Stomach (tissue), 9 donors: ENCODE results near the gene TM9SF1. TPM values are rescaled to one million over a fixed set of nuclear protein-coding genes. Genes with fewer than 3 reads are reported as not detected.

Source experiments
- DNase-seq, 2 donors: peaks; one replicate each; pipeline versions ENCODE4 v3.0.0 to v3.0.0-alpha.2; 2013 to 2019
- H3K27ac ChIP-seq, 5 donors: fragments of 200-600 bp in 4 of 5; sonication (generic) in 4 of 5; one replicate each; pipeline ENCODE4 v1.5.1; 2013 to 2019; ENCODE audit warnings: mild to moderate bottlenecking in 1 of 5, moderate library complexity in 1 of 5
- H3K27me3 ChIP-seq, 3 donors: fragments of 200-600 bp; sonication (generic); one replicate each; pipeline ENCODE4 v1.5.1; 2017 to 2019; ENCODE audit warnings: mixed run types in 1 of 3
- H3K36me3 ChIP-seq, 4 donors: fragments of 200-600 bp; sonication (generic); 1 replicate in 3 of 4; 2 replicates in 1 of 4; pipeline ENCODE4 v1.5.1; 2016 to 2019
- H3K4me1 ChIP-seq, 4 donors: fragments of 200-600 bp; sonication (generic); one replicate each; pipeline ENCODE4 v1.5.1; 2016 to 2019
- H3K4me3 ChIP-seq, 4 donors: fragments of 200-600 bp; sonication (generic) in 3 of 4; one replicate each; pipeline ENCODE4 v1.5.1; 2016 to 2019; ENCODE audit warnings: mild to moderate bottlenecking in 1 of 4
- H3K9me3 ChIP-seq, 4 donors: fragments of 200-600 bp; sonication (generic); one replicate each; pipeline ENCODE4 v1.5.1; 2016 to 2019
- EP300 ChIP-seq: sonication (generic); formaldehyde crosslinking; IDR thresholded peaks from one replicate; pipeline ENCODE4 v1.6.1; 2017; ENCODE audit warnings: antibody characterized with exemption
- POLR2A ChIP-seq, 4 donors: fragments of 450-650 bp; IDR thresholded peaks; one replicate each; pipeline ENCODE4 v1.6.1; 2016; ENCODE audit warnings: antibody characterized with exemption in 4 of 4, control low read depth in 2 of 4, mild to moderate bottlenecking in 1 of 4, moderate library complexity in 1 of 4
- POLR2AphosphoS5 ChIP-seq, 3 donors: sonication (generic); formaldehyde crosslinking; IDR thresholded peaks; one replicate each; pipeline ENCODE4 v1.6.1; 2016; ENCODE audit warnings: antibody characterized with exemption in 3 of 3
- WGBS, 5 donors: extraction: QIAGEN DNeasy Blood & Tissue Kit in 3 of 5; methylation state at CpG; one replicate each; pipeline versions ENCODE4 v1.1.5 to v1.1.7; 2013 to 2018; 5-methylcytosine and 5-hydroxymethylcytosine counted together
- intact Hi-C: fragments of 100-400 bp; cut with DNase I; formaldehyde crosslinking; loops from one replicate; pipeline ENCODE4 v1.15.1; 2023; ENCODE audit warnings: low total_unique reads
- polyA plus RNA-seq, 3 donors: library from polyadenylated mRNA; stranded (reverse); fragments of 200-250 nt; gene quantifications; one replicate each; pipeline ENCODE4 v1.2.3, GENCODE V29; 2013
- total RNA-seq, 5 donors: library from RNA; depleted of rRNA; stranded (reverse); fragments of >200 nt; gene quantifications; one replicate each; pipeline versions ENCODE4 v1.1.0 to v1.2.3, GENCODE V29; 2014 to 2016
- TF ChIP-seq, protein P1 (sequence below), 7 experiments: fragments of 450-650 bp in 4 of 7; fragments of 200-600 bp in 3 of 7; sonication (generic) in 3 of 7; IDR thresholded peaks; one replicate each; pipeline ENCODE4 v1.5.1; 2016 to 2019; ENCODE audit warnings: antibody characterized with exemption in 7 of 7, control low read depth in 2 of 7, mild to moderate bottlenecking in 1 of 7
- donor health status: healthy with polysubstance abuse.
- donor health status: Bipolar disorder and iron deficiency.
- donor health status: healthy.

The TM9SF1 gene
- total and polyA plus RNA-seq, 8 donors: 6.4 to 79.7 (median 28.8) TPM

DNA sequence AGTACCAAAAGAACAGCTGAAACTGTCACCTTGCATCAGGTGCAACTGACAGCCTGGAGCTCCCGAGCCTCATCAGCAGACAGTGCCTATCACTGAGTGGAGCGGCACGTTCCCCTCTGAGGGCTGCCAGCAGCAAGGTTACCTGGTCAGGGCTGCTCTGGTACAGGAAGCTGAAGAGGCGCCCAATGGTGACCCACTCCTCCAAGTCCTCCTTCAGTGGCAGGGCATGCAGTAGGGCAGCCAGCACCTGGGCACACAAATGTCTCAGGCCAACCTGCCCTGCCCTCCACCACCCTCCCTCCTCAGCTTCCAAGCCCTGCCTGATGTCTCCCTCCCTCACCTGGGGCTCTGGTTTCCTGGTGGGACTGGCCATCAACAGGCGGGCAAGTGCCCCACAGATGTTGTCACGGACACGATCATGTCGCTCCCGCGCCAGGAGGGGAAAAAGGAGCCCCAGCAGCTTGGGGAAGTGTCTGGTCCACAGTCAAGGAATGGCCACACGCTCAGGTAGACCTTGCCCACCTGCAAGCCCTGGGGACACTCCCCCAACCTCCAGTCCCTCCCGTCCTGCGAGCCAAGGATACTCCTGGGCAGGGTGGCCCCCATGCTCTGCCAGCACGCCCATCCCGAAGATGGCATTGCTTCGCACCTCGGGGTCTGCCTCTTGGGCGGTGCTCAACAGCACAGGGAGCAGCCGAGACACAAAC, 13.7 kb downstream of the TM9SF1 start:
- Histone ChIP-seq H3K4me3 (no peak overlapping the region), H3K9me3 (no peaks in the 10 kb centered on the region), H3K27me3 (no peaks in the 10 kb centered on the region), H3K4me1 (peaks cover 0 to 6% (median 0%) of the 10 kb centered on the region in 4 donors), H3K27ac (peak overlapping the region in 2 of 5 donors; percentile 68 to 75), H3K36me3 (peaks cover 76 to 100% (median 100%) of the 10 kb centered on the region in 4 donors)
- DNase-seq: no peak
- TF ChIP-seq, protein P1, sequence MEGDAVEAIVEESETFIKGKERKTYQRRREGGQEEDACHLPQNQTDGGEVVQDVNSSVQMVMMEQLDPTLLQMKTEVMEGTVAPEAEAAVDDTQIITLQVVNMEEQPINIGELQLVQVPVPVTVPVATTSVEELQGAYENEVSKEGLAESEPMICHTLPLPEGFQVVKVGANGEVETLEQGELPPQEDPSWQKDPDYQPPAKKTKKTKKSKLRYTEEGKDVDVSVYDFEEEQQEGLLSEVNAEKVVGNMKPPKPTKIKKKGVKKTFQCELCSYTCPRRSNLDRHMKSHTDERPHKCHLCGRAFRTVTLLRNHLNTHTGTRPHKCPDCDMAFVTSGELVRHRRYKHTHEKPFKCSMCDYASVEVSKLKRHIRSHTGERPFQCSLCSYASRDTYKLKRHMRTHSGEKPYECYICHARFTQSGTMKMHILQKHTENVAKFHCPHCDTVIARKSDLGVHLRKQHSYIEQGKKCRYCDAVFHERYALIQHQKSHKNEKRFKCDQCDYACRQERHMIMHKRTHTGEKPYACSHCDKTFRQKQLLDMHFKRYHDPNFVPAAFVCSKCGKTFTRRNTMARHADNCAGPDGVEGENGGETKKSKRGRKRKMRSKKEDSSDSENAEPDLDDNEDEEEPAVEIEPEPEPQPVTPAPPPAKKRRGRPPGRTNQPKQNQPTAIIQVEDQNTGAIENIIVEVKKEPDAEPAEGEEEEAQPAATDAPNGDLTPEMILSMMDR (IDR thresholded peaks at IDR 0.05): no peak
- TF ChIP-seq EP300 (no peak), POLR2AphosphoS5 (IDR thresholded peaks at IDR 0.05) (no peak), POLR2A (IDR thresholded peaks at IDR 0.05) (no peak)
- WGBS, 5 donors: 75 to 88% (median 81%) methylated on average over 13 to 19 of the region's 19 CpGs
- intact Hi-C loops: no loop called here

DNA sequence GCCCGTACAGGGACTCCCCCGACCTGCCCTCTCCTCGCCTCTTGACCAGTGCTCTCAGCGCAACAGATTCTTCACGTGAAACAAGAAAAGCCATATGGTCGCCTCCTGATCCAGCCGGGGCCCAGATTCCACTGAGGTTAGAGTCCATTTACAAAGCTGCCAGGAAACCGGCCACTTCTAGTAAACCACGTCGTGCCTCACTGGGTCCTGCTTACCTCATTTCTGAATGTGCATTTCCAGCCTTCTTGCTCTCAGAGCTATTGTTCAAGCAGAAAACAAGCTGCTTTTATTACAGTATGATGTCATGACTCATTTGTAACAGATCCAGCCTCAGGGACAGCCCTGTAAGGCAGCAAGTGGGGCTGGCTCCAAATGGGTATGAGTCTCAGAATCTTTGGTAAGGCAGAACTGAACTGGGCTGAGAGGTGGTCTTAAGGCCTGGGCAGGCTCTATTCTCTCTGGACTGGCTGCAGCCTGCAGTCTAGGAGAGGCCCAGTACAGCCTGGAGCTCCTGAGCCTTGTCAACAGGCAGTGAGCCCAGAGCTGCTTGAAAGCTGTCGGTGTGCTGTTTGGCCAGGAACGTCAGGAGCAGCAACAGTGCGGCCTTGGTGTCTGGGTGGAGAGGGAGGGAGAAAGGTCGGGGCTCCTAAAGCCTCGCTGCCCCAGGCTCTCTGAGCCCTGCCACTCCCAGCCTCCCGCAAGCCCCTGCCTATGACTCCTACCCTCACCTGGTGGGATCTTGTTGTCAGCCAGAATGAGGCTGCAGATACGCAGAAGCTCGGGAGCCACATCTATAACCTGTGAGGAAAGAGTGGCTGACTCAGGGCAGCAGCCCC, 15.1 kb downstream of the TM9SF1 start:
- no peak overlapping the region for H3K4me3 ChIP-seq
- peak in 1 of 3 donors; percentile 43 for TF ChIP-seq POLR2AphosphoS5 (IDR thresholded peaks at IDR 0.05)
- no peak for TF ChIP-seq POLR2A (IDR thresholded peaks at IDR 0.05)
- H3K4me1 ChIP-seq: peaks cover 0 to 6% (median 0%) of the 10 kb centered on the region in 4 donors
- H3K9me3 ChIP-seq: no peaks in the 10 kb centered on the region
- DNase-seq: peak in 1 of 2 donors; percentile 43
- 57 to 69% (median 67%) methylated on average over 17 to 18 of the region's 18 CpGs for WGBS, 5 donors
- peaks cover 67 to 100% (median 100%) of the 10 kb centered on the region in 4 donors for H3K36me3 ChIP-seq
- peak overlapping the region; percentile 39 to 75 (median 67) for H3K27ac ChIP-seq
- intact Hi-C loops: no loop called here
- no peaks in the 10 kb centered on the region for H3K27me3 ChIP-seq

DNA sequence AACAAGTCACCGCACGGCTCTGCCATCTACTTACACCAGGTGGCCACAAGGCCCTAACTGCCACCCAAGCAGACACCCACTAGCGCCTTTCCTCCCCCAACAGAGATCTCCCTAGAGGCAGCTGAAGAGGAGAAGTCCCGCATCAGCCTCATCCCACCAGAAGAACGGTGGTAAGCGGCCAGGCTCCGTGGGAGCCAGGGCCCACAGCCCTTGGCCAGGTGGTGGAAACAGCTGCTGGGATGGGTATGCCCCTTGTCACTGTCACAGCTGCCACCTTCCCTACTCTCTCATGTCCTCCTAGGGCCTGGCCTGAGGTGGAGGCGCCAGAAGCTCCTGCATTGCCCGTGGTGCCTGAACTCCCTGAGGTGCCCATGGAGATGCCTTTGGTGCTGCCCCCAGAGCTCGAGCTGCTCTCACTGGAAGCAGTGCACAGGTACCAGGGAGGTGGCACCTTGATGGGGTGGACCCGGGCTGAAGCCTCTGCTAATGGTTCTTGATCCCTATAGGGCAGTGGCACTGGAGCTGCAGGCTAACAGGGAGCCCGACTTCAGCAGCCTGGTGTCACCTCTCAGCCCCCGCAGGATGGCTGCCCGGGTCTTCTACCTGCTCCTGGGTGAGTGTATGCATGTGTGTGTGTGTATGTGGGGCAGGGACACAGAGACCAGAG, 15.8 kb downstream of the TM9SF1 start:
- H3K4me1 ChIP-seq: peaks cover 0 to 6% (median 0%) of the 10 kb centered on the region in 4 donors
- H3K4me3 ChIP-seq: no peak overlapping the region
- no peak for TF ChIP-seq EP300
- TF ChIP-seq, protein P1 (IDR thresholded peaks at IDR 0.05): no peak
- no peak for TF ChIP-seq POLR2A (IDR thresholded peaks at IDR 0.05)
- no peak for TF ChIP-seq POLR2AphosphoS5 (IDR thresholded peaks at IDR 0.05)
- H3K27me3 ChIP-seq: no peaks in the 10 kb centered on the region
- WGBS, 5 donors: 74 to 85% (median 82%) methylated on average over 12 to 14 of the region's 14 CpGs
- H3K36me3 ChIP-seq: peaks cover 62 to 100% (median 100%) of the 10 kb centered on the region in 4 donors
- intact Hi-C loops: no loop called here
- peak overlapping the region in 4 of 5 donors; percentile 63 to 75 (median 68) for H3K27ac ChIP-seq
- no peak for DNase-seq
- H3K9me3 ChIP-seq: no peaks in the 10 kb centered on the region

DNA sequence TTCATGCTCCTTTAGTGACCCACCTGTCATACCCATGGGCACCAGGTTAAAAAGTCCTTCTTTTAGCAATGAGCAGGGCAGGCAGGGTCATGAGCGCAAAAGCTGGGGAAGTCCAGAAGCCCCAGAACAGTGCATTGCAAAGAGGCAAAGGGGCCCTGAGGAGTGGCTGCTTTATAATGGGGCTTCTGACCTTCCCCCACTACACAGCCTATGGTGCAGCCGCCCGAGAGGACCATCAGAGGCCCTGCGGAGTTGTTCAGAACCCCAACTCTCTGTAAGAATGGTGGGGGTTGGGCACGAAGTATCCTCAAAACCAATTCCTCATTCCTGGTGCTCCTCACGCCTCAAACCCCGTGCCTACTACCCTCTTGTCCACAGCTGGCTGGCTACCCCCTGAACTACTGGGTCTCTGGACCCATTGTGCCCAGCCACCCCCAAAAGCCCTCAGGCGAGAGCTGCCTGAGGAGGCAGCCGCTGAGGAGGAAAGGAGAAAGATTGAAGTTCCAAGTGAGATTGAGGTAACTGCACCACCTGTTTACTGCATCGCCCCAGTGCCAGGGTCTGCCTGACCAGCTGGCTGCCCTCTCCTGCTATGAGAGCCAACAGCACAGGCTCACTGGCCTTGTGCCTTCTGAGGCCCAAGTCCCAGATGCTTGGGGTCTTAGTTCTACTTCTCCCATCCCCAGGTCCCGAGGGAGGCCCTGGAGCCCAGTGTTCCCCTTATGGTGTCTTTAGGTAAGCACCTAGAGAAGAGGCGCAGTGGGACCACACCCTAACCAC, 16.7 kb downstream of the TM9SF1 start:
- H3K27ac ChIP-seq: peak overlapping the region in 2 of 5 donors; percentile 67 to 75
- no peak overlapping the region for H3K4me3 ChIP-seq
- WGBS, 5 donors: 83 to 93% (median 86%) methylated on average over 12 of the region's 12 CpGs
- TF ChIP-seq POLR2A (IDR thresholded peaks at IDR 0.05) (no peak), EP300 (no peak), POLR2AphosphoS5 (IDR thresholded peaks at IDR 0.05) (no peak)
- TF ChIP-seq, protein P1 (IDR thresholded peaks at IDR 0.05): no peak
- intact Hi-C loops: no loop called here
- H3K36me3 ChIP-seq: peaks cover 54 to 100% (median 99%) of the 10 kb centered on the region in 4 donors
- no peaks in the 10 kb centered on the region for H3K27me3 ChIP-seq
- H3K9me3 ChIP-seq: no peaks in the 10 kb centered on the region
- peaks cover 0 to 6% (median 2%) of the 10 kb centered on the region in 4 donors for H3K4me1 ChIP-seq
- DNase-seq: no peak
